ENCODE data around the gene ATP1A1. TPM values are rescaled to one million over a fixed set of nuclear protein-coding genes. Genes with fewer than 3 reads are reported as not detected.

The ATP1A1 gene
- total RNA-seq, 1 experiment from 2014 or later = 181 TPM

DNA sequence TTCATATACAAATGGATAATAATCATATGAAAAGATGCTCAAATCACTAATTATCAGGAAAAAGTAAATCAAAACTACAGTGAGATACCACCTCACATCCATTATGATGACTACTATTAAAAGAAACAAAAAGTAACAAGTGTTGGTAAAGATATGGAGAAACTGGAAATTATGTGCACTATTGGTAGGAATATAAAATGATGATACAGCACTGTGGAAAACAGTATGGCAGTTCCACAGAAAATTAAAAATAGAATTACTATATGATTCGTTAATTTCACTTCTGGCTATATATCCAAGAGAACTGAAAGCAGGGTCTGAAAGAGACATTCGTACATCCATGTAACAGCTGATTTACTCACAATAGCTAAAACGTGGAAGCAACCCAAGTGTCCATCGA is 21.1 kb upstream of the ATP1A1 start:
- intact Hi-C loops (cut with micrococcal nuclease) = no loop called here
- ATAC-seq (no peak), DNase-seq (no peak)
- Histone ChIP-seq H2AFZ (ENCODE audit: low read length) (no peak overlapping the region), H3K9ac (ENCODE audit: low read length) (no peak overlapping the region), H3K27ac (ENCODE audit: low read length) (no peak overlapping the region), H3K36me3 (ENCODE audit: low read depth, low read length) (no peaks in the 10 kb centered on the region), H3K9me2 (replicated peaks; ENCODE audit: low read length) (no peaks in the 10 kb centered on the region), H3K4me3 (ENCODE audit: low read length) (no peak overlapping the region), H3K9me3 (ENCODE audit: low read length) (no peaks in the 10 kb centered on the region), H3K79me2 (ENCODE audit: low read length) (no peaks in the 10 kb centered on the region), H3K4me1 (ENCODE audit: insufficient read depth, low read length) (peaks cover 7% of the 10 kb centered on the region), H3F3A (ENCODE audit: low read length, unreplicated experiment) (no peaks in the 10 kb centered on the region), H3K4me2 (ENCODE audit: low read length) (no peak overlapping the region), H3K27me3 (ENCODE audit: low read length) (no peaks in the 10 kb centered on the region), H4K20me1 (ENCODE audit: low read length) (no peaks in the 10 kb centered on the region)
- BruUV-seq (replicated peaks) = no TSS peak
- ChIA-PET POLR2A (ENCODE audit: unreplicated experiment) (no interaction called here), CTCF (no interaction called here)
- TF ChIP-seq, protein P1, sequence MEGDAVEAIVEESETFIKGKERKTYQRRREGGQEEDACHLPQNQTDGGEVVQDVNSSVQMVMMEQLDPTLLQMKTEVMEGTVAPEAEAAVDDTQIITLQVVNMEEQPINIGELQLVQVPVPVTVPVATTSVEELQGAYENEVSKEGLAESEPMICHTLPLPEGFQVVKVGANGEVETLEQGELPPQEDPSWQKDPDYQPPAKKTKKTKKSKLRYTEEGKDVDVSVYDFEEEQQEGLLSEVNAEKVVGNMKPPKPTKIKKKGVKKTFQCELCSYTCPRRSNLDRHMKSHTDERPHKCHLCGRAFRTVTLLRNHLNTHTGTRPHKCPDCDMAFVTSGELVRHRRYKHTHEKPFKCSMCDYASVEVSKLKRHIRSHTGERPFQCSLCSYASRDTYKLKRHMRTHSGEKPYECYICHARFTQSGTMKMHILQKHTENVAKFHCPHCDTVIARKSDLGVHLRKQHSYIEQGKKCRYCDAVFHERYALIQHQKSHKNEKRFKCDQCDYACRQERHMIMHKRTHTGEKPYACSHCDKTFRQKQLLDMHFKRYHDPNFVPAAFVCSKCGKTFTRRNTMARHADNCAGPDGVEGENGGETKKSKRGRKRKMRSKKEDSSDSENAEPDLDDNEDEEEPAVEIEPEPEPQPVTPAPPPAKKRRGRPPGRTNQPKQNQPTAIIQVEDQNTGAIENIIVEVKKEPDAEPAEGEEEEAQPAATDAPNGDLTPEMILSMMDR (conservative IDR thresholded peaks at IDR 0.05; ENCODE audit: low read depth, low read length) = no peak
- TF ChIP-seq EZH2 (IDR thresholded peaks at IDR 0.05; ENCODE audit: low read length, unreplicated experiment) = no peak
- no peak for TF ChIP-seq EZH2phosphoT487 (IDR thresholded peaks at IDR 0.05; ENCODE audit: borderline replicate concordance, low read length)

DNA sequence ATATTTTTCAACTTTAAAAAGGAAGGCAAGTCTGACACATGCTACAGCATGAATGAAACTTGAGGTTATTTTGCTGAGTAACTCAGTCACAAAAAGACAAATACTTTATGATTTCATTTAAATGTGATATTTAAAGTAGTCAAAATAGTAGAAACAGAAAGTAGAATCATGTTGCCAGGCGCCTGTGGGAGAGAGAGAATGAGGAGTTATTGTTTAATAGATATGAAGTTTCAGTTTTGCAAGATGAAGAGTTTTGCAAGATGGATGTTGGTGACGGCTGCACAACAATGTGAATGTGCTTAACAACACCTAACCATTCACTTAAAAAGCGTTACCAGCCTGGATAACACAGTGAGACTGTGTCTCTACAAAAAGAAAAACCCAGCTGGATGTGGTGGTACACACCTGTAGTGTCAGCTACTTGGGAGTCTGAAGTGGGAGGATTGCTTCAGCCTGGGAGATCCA is 20.7 kb upstream of the ATP1A1 start:
- H2AFZ ChIP-seq (ENCODE audit: low read length) = no peak overlapping the region
- H4K20me1 ChIP-seq (ENCODE audit: low read length) = no peaks in the 10 kb centered on the region
- H3K9me3 ChIP-seq (ENCODE audit: low read length) = no peaks in the 10 kb centered on the region
- DNase-seq (no peak), ATAC-seq (no peak)
- no TSS peak for BruUV-seq (replicated peaks)
- H3K9ac ChIP-seq (ENCODE audit: low read length) = no peak overlapping the region
- H3K36me3 ChIP-seq (ENCODE audit: low read depth, low read length) = no peaks in the 10 kb centered on the region
- H3K27me3 ChIP-seq (ENCODE audit: low read length) = no peaks in the 10 kb centered on the region
- ChIA-PET POLR2A (ENCODE audit: unreplicated experiment) (no interaction called here), CTCF (no interaction called here)
- peaks cover 12% of the 10 kb centered on the region for H3K4me1 ChIP-seq (ENCODE audit: insufficient read depth, low read length)
- H3K4me2 ChIP-seq (ENCODE audit: low read length) = no peak overlapping the region
- intact Hi-C loops (cut with micrococcal nuclease) = no loop called here
- H3K27ac ChIP-seq (ENCODE audit: low read length) = no peak overlapping the region
- H3K4me3 ChIP-seq (ENCODE audit: low read length) = no peak overlapping the region
- TF ChIP-seq EZH2phosphoT487 (IDR thresholded peaks at IDR 0.05; ENCODE audit: borderline replicate concordance, low read length) (no peak), EZH2 (IDR thresholded peaks at IDR 0.05; ENCODE audit: low read length, unreplicated experiment) (no peak)
- TF ChIP-seq, protein P1 (conservative IDR thresholded peaks at IDR 0.05; ENCODE audit: low read depth, low read length) = no peak
- no peaks in the 10 kb centered on the region for H3F3A ChIP-seq (ENCODE audit: low read length, unreplicated experiment)
- no peaks in the 10 kb centered on the region for H3K79me2 ChIP-seq (ENCODE audit: low read length)
- no peaks in the 10 kb centered on the region for H3K9me2 ChIP-seq (replicated peaks; ENCODE audit: low read length)

DNA sequence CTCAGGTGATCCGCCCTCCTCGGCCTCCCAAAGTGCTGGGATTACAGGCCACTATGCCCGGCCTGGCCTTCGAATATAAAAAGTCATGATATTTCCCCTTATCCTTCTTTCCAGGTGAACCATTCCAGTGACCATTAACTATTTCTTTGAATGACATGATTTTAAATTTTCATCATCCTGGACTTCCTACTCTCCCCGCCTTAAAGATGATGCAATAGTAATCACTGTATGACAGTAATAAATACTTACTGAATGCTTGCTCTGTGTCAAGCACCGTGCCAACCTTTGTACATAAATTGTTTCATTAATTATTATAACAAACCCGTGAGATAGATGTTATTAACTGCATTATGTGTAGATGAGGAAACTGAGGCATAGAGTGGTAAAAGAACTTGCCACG is 19.9 kb upstream of the ATP1A1 start:
- Histone ChIP-seq H3K9me2 (replicated peaks; ENCODE audit: low read length) (no peaks in the 10 kb centered on the region), H4K20me1 (ENCODE audit: low read length) (no peaks in the 10 kb centered on the region), H3K9me3 (ENCODE audit: low read length) (no peaks in the 10 kb centered on the region), H3K4me3 (ENCODE audit: low read length) (no peak overlapping the region), H2AFZ (ENCODE audit: low read length) (no peak overlapping the region), H3K79me2 (ENCODE audit: low read length) (no peaks in the 10 kb centered on the region), H3K4me1 (ENCODE audit: insufficient read depth, low read length) (peaks cover 19% of the 10 kb centered on the region), H3K9ac (ENCODE audit: low read length) (no peak overlapping the region), H3K36me3 (ENCODE audit: low read depth, low read length) (no peaks in the 10 kb centered on the region), H3K27ac (ENCODE audit: low read length) (no peak overlapping the region), H3F3A (ENCODE audit: low read length, unreplicated experiment) (no peaks in the 10 kb centered on the region), H3K27me3 (ENCODE audit: low read length) (no peaks in the 10 kb centered on the region), H3K4me2 (ENCODE audit: low read length) (no peak overlapping the region)
- ATAC-seq (no peak), DNase-seq (no peak)
- TF ChIP-seq EZH2phosphoT487 (IDR thresholded peaks at IDR 0.05; ENCODE audit: borderline replicate concordance, low read length) (no peak), EZH2 (IDR thresholded peaks at IDR 0.05; ENCODE audit: low read length, unreplicated experiment) (no peak)
- TF ChIP-seq, protein P1 (conservative IDR thresholded peaks at IDR 0.05; ENCODE audit: low read depth, low read length) = no peak
- ChIA-PET CTCF (no interaction called here), POLR2A (ENCODE audit: unreplicated experiment) (no interaction called here)
- intact Hi-C loops (cut with micrococcal nuclease) = no loop called here
- BruUV-seq (replicated peaks) = no TSS peak

All from PC-3 (cell line).